ENCODE results near the gene MRPS15.
"Not testable (repeated sequence)": the region's sequence is repeated elsewhere in the genome, so short reads cannot be mapped to it uniquely, and the experiment has no call there.

Gene MRPS15

DNA sequence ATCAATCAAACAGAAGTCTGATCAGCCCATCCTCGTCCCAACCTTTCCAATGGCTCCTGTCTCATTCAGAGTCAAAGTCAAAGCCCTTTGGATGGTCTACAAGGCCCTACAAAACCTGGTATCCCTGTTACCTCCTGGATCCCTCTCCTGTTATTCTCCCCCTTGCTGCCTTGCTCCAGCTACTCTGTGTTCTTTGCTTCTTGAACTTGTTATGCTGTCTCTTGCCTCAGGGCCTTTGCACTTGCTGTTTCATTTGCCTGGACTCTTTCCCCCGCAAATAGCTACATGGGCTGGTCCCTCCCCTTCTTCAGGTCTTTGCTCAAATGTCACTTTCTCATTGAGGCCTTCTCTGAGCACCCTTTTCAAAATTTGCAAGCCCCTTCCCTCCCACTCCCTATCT, 19.9 kb upstream of the MRPS15 start:
- Histone ChIP-seq H3K27ac (ENCODE audit: low read length) (no peak overlapping the region), H3K4me1 (ENCODE audit: control insufficient read depth, insufficient read depth, low read length) (no peaks in the 10 kb centered on the region), H3K4me3 (ENCODE audit: low read length) (no peak overlapping the region), H3K9me3 (ENCODE audit: control insufficient read depth, insufficient read depth, low read length) (no peaks in the 10 kb centered on the region), H3K36me3 (ENCODE audit: control insufficient read depth, insufficient read depth, low read length) (no peaks in the 10 kb centered on the region), H3K27me3 (ENCODE audit: control insufficient read depth, insufficient read depth, low read length) (no peaks in the 10 kb centered on the region)
- DNase-seq (ENCODE audit: low read depth, low spot score) = no peak
- WGBS (ENCODE audit: insufficient coverage, insufficient read length) = no CpG with 5 or more reads among the region's 2 CpGs

DNA sequence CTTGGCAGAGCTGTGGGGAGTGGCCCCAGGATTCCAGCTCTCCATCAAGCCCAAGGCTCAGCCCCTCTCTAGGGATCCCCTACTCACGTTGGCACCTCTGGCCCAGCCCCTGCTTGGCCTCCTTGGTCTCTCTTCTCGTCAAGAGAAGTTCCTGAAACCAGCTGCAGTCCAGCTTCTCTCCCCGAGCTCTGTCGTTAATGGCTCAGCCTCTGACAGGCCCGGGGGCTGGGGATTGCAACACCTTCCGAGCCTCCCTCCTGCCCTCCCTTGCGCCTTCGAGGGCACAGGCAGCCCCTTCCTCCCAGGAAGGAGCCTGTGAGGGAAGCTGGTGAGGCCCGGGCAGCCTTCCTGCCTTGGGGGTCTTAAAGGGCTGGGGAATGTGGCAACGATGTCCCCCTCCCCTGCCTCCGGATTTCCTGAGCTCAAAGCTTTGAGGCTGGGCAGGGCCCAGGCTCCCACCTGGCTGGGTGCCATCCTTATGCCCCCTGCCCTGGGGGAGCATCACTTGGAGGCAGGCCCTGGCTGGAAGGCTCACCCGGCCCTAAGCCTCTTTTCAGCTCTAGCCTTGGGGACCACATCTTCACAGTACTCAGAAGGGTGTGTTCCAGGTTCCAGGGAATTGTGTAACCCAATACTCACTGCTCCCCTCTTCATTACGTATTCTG, 18.7 kb upstream of the MRPS15 start, which contains the start of gene CSF3R:
TSS of gene CSF3R (minus strand) at position 190 of the 665 bp plus-strand sequence. CDS start 3,417 bp downstream, outside the sequence.
- no peak within 1 kb of the TSS for H3K27ac ChIP-seq (ENCODE audit: low read length)
- H3K9me3 ChIP-seq (ENCODE audit: control insufficient read depth, insufficient read depth, low read length) = no peaks in the 10 kb centered on the region
- no peaks in the 10 kb centered on the region for H3K4me1 ChIP-seq (ENCODE audit: control insufficient read depth, insufficient read depth, low read length)
- H3K4me3 ChIP-seq (ENCODE audit: low read length) = no peak within 1 kb of the TSS
- no CpG with 5 or more reads among the region's 13 CpGs for WGBS (ENCODE audit: insufficient coverage, insufficient read length)
- DNase-seq (ENCODE audit: low read depth, low spot score) = no peak
- no peaks in the 10 kb centered on the region for H3K27me3 ChIP-seq (ENCODE audit: control insufficient read depth, insufficient read depth, low read length)
- H3K36me3 ChIP-seq (ENCODE audit: control insufficient read depth, insufficient read depth, low read length) = no peaks in the 10 kb centered on the region

DNA sequence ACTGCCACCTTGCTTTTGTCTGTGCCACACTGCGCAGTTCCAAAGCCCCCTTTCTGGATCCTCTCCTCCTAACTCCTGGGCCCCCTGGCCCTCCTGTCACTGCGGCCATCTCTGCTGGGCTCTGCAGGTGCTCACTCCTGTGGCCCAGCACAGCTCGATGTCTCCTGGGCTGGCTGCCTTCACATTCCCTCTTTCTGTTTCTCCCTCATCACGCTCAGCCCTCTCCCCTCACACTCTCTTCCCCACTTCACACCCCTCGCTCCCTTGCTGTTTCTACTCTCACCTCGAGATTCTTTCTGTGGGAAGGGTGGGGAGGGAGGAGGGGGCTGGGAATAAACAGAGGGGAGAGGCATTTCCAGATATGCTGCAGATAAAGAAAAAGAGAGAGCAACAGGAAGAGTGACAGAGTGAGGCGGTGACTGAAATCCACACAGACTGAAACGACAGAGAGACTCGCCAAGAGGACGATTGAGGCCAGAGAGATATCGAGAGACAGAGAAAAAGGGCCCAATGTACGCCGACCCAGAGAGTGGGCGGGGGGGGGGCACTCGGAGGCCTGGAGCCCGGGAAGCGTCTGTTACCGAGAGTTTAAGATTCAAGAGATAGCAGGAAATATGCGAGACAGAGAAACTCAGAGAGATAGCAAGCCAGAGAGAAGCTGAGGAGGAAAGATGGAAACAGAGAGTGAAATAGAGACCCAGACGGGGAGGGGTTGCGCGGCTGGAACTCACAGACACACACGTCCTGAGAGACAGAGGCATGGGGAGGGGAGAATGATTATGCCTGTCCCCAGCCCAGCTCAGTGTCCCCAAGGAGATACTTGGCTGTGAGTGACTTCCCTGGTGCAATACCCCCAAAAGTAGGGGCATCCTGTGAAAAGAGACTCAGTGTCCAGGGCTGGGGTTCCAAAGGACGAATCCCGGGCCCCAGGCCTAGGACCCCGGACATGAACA, 17.9 kb upstream of the MRPS15 start:
- H3K4me1 ChIP-seq (ENCODE audit: control insufficient read depth, insufficient read depth, low read length) = no peaks in the 10 kb centered on the region
- DNase-seq (ENCODE audit: low read depth, low spot score) = no peak
- H3K27ac ChIP-seq (ENCODE audit: low read length) = no peak overlapping the region
- 100% methylated on average over 3 of the region's 26 CpGs for WGBS (ENCODE audit: insufficient coverage, insufficient read length)
- no peaks in the 10 kb centered on the region for H3K9me3 ChIP-seq (ENCODE audit: control insufficient read depth, insufficient read depth, low read length)
- no peaks in the 10 kb centered on the region for H3K36me3 ChIP-seq (ENCODE audit: control insufficient read depth, insufficient read depth, low read length)
- H3K4me3 ChIP-seq (ENCODE audit: low read length) = no peak overlapping the region
- no peaks in the 10 kb centered on the region for H3K27me3 ChIP-seq (ENCODE audit: control insufficient read depth, insufficient read depth, low read length)

DNA sequence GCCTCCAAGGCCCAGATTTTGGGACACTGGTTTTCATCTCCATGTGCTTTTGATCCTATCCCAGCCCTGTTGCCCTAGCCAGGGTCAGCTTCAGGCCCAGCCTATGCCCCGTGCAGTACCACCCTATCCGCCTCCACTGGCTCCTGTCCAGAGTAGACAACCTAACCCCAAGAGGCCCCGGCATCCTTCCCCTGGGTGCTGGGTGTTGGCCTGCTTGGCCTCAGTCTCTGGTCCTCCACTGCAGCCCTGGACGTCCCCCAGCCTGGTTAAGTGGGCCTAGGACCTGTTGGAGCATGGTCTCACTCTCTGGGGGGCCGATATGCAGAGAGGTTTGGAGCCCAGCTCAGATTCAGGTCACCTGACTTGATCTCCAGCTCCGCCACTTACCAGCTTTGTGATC, 16.9 kb upstream of the MRPS15 start:
- Histone ChIP-seq H3K36me3 (ENCODE audit: control insufficient read depth, insufficient read depth, low read length) (no peaks in the 10 kb centered on the region), H3K9me3 (ENCODE audit: control insufficient read depth, insufficient read depth, low read length) (no peaks in the 10 kb centered on the region), H3K4me1 (ENCODE audit: control insufficient read depth, insufficient read depth, low read length) (no peaks in the 10 kb centered on the region), H3K27me3 (ENCODE audit: control insufficient read depth, insufficient read depth, low read length) (no peaks in the 10 kb centered on the region), H3K4me3 (ENCODE audit: low read length) (no peak overlapping the region), H3K27ac (ENCODE audit: low read length) (no peak overlapping the region)
- WGBS (ENCODE audit: insufficient coverage, insufficient read length) = no CpG with 5 or more reads among the region's 6 CpGs
- no peak for DNase-seq (ENCODE audit: low read depth, low spot score)

DNA sequence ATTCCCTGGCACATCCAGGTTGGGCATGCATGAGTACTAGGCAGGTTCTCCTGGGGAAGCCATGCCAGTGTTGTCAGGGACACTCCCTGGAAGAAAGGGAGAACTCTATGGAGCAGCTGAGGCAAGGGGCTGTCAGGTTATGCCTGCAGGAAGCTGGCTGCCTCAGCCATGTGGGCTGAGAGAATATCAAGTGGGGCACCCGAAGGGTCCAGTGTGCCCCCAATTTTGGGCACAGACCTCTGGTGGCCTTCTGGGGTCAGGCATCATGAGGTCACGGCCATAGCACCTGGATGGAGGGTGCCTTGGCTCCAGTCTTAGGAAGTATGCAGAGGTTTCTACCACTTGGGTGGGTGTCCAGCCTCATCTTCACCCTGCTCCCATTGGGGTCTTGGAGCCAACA, 16.0 kb upstream of the MRPS15 start:
- Histone ChIP-seq H3K27ac (ENCODE audit: low read length) (no peak overlapping the region), H3K4me3 (ENCODE audit: low read length) (no peak overlapping the region), H3K36me3 (ENCODE audit: control insufficient read depth, insufficient read depth, low read length) (no peaks in the 10 kb centered on the region), H3K4me1 (ENCODE audit: control insufficient read depth, insufficient read depth, low read length) (no peaks in the 10 kb centered on the region), H3K27me3 (ENCODE audit: control insufficient read depth, insufficient read depth, low read length) (no peaks in the 10 kb centered on the region), H3K9me3 (ENCODE audit: control insufficient read depth, insufficient read depth, low read length) (no peaks in the 10 kb centered on the region)
- no CpG with 5 or more reads among the region's 2 CpGs for WGBS (ENCODE audit: insufficient coverage, insufficient read length)
- DNase-seq (ENCODE audit: low read depth, low spot score) = no peak

DNA sequence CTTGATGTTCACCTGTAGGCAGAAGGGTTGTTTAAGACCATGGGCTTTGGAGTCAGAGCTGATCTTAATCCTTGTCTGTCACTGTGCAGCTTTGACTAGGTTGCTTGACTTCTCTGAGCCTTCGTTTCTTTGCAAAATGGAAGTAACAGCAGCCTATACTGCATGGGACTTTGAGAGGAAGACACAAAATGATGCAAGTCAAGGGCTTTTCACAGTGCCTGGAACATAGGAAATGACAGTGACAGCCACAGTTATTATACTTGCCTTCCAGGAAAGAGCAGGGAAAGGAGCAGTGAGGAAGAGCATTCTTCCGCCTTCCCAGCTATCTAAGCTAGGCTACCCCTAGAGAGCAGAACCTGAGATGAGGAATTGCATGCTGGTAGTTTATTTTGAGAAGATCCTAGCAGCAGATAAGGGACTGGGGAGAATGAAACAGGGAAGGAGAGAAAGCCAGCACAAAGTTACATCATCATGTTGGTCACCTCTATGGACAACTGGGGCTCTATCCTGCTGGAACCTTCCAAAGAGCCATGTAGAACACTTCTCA, 15.4 kb upstream of the MRPS15 start:
- DNase-seq (ENCODE audit: low read depth, low spot score) = no peak
- H3K4me1 ChIP-seq (ENCODE audit: control insufficient read depth, insufficient read depth, low read length) = no peaks in the 10 kb centered on the region
- no peak overlapping the region for H3K4me3 ChIP-seq (ENCODE audit: low read length)
- no peaks in the 10 kb centered on the region for H3K27me3 ChIP-seq (ENCODE audit: control insufficient read depth, insufficient read depth, low read length)
- WGBS (ENCODE audit: insufficient coverage, insufficient read length) = no CpG with 5 or more reads among the region's 2 CpGs
- H3K27ac ChIP-seq (ENCODE audit: low read length) = no peak overlapping the region
- no peaks in the 10 kb centered on the region for H3K9me3 ChIP-seq (ENCODE audit: control insufficient read depth, insufficient read depth, low read length)
- H3K36me3 ChIP-seq (ENCODE audit: control insufficient read depth, insufficient read depth, low read length) = no peaks in the 10 kb centered on the region

DNA sequence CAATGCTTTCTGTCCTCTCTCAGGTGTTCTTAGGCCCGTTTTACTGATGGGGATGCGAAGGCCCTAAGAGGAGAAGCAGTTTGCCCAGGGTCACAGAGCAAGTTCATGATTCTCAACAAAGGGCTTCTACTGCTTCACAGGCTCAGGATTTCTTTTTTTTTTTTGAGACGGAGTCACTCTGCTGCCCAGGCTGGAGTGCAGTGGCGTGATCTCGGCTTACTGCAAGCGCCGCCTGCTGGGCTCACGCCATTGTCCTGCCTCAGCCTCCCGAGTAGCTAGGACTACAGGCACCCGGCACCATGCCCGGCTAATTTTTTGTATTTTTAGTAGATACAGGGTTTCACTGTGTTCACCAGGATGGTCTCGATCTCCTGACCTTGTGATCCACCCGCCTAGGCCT, 13.4 kb upstream of the MRPS15 start:
- not testable (repeated sequence) for DNase-seq (ENCODE audit: low read depth, low spot score); H3K27me3 ChIP-seq (ENCODE audit: control insufficient read depth, insufficient read depth, low read length); H3K4me1 ChIP-seq (ENCODE audit: control insufficient read depth, insufficient read depth, low read length); H3K4me3 ChIP-seq (ENCODE audit: low read length); H3K27ac ChIP-seq (ENCODE audit: low read length); H3K36me3 ChIP-seq (ENCODE audit: control insufficient read depth, insufficient read depth, low read length); H3K9me3 ChIP-seq (ENCODE audit: control insufficient read depth, insufficient read depth, low read length)
- no CpG with 5 or more reads among the region's 13 CpGs for WGBS (ENCODE audit: insufficient coverage, insufficient read length)

DNA sequence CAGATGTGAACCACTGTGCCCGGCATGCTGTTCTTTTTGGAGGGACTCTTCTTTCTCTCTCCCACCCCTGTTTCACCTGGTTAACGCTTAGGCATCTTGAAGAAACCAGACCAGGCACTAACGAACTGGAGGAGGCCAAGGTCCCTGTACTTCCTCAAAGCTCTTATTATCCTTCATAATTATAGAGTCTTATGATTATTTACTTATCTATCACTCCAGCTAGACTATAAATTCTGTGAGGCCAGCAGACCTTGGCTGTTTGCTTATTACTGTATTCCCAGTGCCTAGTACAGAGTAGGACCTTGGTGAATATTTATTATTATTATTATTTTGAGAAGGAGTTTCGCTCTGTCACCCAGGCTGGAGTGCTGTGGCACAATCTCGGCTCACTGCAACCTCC, 12.8 kb upstream of the MRPS15 start:
- Histone ChIP-seq H3K9me3 (ENCODE audit: control insufficient read depth, insufficient read depth, low read length) (no peaks in the 10 kb centered on the region), H3K27me3 (ENCODE audit: control insufficient read depth, insufficient read depth, low read length) (no peaks in the 10 kb centered on the region), H3K4me1 (ENCODE audit: control insufficient read depth, insufficient read depth, low read length) (no peaks in the 10 kb centered on the region), H3K4me3 (ENCODE audit: low read length) (no peak overlapping the region), H3K27ac (ENCODE audit: low read length) (no peak overlapping the region), H3K36me3 (ENCODE audit: control insufficient read depth, insufficient read depth, low read length) (no peaks in the 10 kb centered on the region)
- no peak for DNase-seq (ENCODE audit: low read depth, low spot score)
- WGBS (ENCODE audit: insufficient coverage, insufficient read length) = no CpG with 5 or more reads among the region's 5 CpGs

DNA sequence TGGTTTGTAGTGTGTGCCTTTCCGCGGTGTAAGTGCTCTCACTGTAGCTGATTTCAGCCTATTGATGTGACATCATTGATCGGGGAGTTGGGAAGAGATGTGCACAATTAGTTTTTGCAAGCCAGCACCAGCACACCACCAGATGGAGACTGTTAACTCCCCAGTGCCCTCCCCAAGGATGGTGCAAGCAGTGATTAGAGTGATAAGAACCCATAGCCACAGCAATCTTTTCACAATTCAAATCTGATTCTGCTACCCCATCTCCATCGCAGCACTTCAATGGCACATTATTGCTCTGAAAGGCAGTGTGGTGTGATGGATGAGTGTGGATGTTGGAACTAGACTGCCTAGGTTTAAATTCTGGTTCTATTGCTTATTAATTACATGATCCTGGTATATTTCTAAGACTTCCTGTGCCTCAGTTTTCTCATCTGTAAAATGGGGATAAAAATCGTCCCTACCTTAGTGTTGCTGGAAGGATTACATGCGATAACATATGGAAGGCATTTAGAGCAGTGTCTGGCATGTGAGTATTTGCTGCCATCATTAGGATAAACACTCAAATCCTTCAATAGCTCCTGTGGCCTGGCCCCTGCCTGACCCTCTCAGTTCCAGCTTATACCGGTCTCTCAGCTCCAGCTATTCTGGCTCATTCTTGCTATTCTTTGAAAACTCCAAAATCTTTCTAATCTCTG, 11.9 kb upstream of the MRPS15 start:
- no CpG with 5 or more reads among the region's 7 CpGs for WGBS (ENCODE audit: insufficient coverage, insufficient read length)
- H3K4me1 ChIP-seq (ENCODE audit: control insufficient read depth, insufficient read depth, low read length) = no peaks in the 10 kb centered on the region
- H3K27ac ChIP-seq (ENCODE audit: low read length) = no peak overlapping the region
- H3K36me3 ChIP-seq (ENCODE audit: control insufficient read depth, insufficient read depth, low read length) = no peaks in the 10 kb centered on the region
- H3K9me3 ChIP-seq (ENCODE audit: control insufficient read depth, insufficient read depth, low read length) = no peaks in the 10 kb centered on the region
- H3K27me3 ChIP-seq (ENCODE audit: control insufficient read depth, insufficient read depth, low read length) = no peaks in the 10 kb centered on the region
- H3K4me3 ChIP-seq (ENCODE audit: low read length) = no peak overlapping the region
- no peak for DNase-seq (ENCODE audit: low read depth, low spot score)

DNA sequence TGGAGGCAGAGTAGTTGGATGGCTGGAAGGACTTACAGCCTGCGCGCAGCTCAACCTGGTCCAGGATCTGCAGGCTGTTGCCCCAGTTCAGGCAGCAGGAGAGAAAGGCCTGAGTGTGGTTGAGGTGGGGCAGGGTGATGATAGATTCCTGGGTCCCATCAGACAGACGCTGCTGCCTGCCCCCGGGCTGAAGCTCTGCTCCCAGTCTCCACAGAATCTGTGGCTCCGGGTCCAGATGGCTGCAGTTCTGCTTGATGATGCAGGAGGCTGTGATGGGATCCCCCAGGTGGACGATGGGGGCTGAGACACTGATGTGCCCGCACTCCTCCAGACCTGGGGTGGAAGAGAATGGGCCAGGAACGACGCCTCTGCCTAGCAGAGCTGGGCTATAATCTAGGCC, 11.2 kb upstream of the MRPS15 start:
- WGBS (ENCODE audit: insufficient coverage, insufficient read length) = no CpG with 5 or more reads among the region's 9 CpGs
- no peaks in the 10 kb centered on the region for H3K4me1 ChIP-seq (ENCODE audit: control insufficient read depth, insufficient read depth, low read length)
- no peaks in the 10 kb centered on the region for H3K36me3 ChIP-seq (ENCODE audit: control insufficient read depth, insufficient read depth, low read length)
- no peak overlapping the region for H3K4me3 ChIP-seq (ENCODE audit: low read length)
- DNase-seq (ENCODE audit: low read depth, low spot score) = no peak
- no peak overlapping the region for H3K27ac ChIP-seq (ENCODE audit: low read length)
- H3K27me3 ChIP-seq (ENCODE audit: control insufficient read depth, insufficient read depth, low read length) = no peaks in the 10 kb centered on the region
- no peaks in the 10 kb centered on the region for H3K9me3 ChIP-seq (ENCODE audit: control insufficient read depth, insufficient read depth, low read length)
